HG02870 (cell line): Measurements from ENCODE around the gene VAV1.
"Not testable (repeated sequence)": the region's sequence is repeated elsewhere in the genome, so short reads cannot be mapped to it uniquely, and the experiment has no call there.

Source experiments
- ATAC-seq: cut with Tn5 transposase; IDR thresholded peaks from one replicate; pipeline ENCODE4 v1.9.1; 2021; ENCODE audit warnings: mild to moderate bottlenecking, moderate library complexity; ENCODE audit not compliant: unreplicated experiment

VAV1 gene

DNA sequence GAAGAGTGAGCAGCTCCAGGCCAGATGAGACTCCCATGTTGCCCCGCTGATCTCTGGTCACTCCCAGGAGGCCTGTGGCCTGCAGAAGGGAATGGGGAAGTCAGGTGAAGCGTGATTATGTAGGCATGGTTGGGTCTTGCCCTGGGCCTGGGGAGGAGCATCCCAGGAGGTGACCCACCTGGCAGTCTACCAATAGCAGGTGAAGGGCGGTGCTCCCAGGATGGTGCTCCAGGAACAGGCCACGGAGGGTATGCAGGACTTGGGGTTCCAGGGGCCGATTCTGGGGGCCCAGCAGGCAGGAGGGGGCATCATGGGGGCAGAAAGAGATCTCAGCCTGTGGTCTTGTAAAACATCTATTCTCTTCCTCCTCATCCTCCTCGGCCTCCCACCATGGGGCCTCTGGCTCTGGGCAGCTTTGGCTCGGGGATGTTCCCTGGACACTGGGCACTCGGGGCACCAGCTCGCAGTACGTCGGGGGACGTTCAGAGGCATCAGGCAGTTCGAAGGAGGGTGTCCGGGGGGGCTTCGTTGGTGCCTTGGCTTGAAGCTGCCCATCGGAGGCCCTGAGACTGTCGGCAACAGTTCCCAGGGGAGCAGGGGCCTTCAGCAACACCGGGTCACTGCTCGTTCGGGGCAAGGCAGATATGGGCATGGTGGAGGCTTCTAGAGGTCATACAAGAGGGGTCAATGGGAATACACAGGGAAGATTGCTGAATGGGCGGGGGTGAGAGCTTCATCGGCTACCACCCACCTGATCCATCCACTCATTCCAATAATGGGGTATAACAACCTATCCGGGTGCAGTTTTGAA, 17.6 kb upstream of the VAV1 start:
- ATAC-seq: no peak

GRCh38 chr19:6760606-6761005, 11.9 kb upstream of the VAV1 start:
- no peak for ATAC-seq

- ATAC-seq: no peak
These were observed 11.3 kb upstream of the VAV1 start for GRCh38 chr19:6761053-6761676.

DNA sequence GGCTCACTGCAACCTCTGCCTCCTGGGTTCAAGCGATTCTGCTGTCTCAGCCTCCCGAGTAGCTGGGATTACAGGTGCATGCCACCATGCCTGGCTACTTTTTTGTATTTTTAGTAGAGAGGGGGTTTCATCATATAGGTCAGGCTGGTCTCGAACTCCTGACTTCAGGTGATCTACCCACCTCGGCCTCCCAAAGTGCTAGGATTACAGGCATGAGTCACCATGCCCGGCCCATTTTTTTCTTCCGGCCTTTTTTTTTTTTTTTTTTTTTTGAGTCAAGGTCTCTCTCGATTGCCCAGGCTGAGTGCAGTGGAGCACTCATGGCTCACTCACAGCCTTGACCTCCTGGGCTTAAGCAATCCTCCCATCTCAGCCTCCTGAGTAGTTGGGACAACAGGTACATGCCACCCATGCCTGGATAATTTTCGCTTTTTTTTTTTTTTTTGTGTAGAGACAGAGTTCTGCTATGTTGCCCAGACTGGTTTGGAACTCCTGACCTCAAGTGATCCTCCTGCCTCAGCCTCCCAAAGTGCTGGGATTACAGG, 10.2 kb upstream of the VAV1 start:
- not testable (repeated sequence) for ATAC-seq

DNA sequence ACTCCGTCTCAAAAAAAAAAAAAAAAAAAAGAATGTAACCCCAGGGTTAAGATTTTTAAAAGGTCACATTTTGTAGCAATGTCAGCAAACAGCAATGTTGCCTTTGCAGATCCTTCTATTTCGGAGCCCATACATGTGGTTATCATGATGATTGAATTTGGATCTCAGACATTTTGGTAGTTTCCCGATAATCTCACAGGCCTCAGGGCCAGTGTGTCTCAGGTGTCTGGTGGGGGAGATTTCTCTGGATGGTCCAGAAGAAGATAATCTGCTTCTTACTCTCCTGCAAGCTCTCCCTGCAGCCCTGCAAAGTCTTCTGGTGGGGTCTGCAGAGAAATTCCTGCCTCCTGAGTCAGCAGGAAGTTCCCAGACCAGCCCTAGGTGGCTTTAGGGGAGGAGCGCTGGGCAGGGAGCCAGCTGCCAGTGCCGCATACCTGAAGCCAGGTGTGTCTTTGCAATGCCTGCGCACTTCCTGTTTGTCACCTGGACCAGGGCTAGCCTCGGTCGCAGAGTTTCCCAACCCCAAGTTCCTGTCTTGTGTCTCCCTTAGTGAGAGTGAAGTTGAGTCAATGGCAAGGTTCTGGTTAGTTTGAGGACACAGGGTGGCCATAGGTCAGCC, 6.7 kb upstream of the VAV1 start:
- ATAC-seq: no peak

DNA sequence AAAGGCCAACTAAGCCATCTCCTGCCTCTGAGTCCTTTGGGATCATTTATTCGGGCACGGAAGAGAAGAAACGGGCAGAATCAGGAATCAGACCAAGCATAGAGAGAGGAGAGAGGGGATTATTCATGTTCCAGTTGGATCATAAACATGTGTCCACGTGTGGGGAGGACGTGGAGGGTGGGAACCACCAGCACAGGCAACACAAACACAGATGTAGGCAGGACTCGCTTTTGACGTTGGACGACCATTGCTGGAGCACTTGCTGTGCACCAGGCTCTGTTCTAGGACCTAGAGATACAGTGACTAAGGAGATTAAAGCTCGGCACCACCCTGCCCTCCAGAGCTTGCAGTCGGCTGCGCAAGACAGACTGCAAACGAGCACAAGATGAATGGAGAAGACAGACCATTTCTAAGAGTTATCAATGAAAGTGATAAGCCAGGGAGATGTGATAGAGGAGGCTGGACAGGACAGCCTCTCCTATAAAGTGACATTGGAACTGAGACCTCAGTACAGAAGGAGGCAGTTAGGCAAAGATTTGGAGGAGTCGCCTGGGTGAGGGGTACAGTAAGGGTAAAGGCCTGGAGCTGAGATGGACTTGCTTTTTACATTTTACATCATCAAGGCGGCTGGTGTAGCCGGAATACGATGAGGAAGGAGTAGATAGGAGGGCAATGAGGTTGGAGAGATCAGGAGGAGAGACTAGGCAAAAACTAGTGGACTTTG, 6.0 kb upstream of the VAV1 start:
- ATAC-seq: no peak

- peak; percentile 14 for ATAC-seq
These were observed 5.5 kb upstream of the VAV1 start for GRCh38 chr19:6767081-6767356.

DNA sequence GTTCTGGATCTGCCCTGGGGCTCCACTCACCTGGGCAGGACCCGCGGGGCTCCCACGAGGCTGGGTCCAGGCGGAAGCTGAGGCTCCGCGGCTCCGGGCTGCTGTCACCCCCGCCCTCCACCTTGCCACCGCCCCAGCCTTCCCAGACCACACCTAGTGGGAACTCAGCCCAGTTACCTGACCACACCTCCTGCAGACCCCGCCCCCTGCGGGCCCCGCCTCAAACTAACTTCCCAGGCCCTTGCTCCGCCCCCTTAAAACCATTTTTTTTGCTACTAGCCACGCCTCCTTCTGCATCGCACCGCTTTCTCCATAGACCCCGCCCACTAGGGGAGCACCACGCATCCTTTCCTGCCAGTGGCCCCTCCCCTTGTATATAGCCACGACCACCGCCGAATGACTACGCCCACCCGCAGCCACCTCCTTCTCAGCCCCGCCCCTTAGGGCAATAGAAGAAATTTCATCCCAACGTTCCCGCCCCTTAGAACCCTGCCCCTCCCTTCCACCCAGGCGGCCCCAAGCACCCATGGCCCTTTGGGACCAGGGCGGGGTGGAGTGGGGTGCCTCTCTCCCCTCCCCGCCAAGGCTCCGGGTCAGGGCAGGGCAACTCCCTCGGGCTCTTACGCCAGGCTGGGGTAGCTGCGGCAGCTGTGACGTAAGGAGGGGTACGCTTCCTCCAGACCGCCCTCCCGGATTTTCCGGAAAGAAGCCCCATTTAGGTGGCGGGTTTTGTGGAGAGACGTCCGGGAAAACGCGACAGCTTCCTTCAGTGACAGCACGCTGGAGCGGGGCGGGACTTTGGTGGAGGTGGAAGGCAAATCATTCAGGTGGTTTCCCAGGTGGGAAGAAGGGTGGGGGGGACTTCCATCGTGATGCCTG, 4.9 kb upstream of the VAV1 start, which contains the start of gene SH2D3A:
SH2D3A (minus strand) TSS at position 79 of the 879 bp plus-strand sequence. CDS start 3,687 bp downstream, outside the sequence.
- ATAC-seq: peak; percentile 75

DNA sequence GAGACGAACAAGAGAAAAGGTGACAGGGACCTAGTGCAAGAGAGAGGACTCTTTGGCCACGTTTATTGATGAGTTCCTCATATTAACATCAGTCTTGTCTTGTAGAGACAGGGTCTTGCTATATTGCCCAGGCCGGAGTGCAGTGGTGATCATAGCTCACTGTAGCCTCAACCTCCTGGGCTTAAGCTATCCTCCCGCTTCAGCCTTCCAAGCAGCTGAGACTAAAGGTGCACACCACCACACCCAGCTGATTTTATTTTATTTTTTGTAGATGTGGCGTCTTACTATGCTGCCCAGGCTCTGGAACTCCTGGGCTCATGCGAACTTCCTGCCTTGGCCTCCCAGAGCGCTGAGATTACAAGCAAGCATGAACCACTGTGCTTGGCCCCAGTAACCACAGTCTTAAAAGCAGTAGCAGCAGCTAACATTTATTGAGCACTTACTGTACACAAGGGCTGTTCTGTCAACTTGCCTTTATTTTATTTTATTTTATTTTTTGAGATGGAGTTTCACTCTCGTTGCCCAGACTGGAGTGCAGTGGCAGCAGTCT, 4.2 kb upstream of the VAV1 start:
- no peak for ATAC-seq

DNA sequence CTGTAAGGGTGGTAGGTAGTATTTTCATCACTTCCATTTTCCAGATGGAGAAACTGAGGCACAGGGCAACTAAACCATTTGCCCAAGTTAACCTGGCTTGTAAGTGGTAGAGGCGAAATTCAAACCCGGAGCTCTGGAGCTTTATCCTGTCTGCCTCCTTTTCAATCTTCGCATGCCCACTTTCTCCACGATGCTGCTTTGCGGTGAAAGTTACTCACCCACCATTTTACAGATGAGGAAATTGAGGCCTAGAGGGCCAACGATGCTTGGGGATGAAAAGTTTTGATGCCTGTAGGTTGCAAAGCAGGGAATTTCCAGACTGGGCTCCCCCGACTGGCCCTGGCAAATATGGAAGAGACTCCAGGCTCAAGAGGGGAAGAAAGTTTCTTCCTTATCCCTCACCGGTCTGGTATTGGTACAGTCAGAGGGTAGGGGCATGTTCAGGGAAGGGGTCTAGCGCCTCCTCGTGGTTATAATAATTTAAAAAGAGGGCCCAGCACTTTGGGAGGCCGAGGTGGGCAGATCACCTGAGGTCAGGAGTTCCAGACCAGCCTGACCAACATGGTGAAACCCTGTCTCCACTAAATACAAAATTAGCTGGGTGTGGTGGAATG, 3.4 kb upstream of the VAV1 start:
- no peak for ATAC-seq

DNA sequence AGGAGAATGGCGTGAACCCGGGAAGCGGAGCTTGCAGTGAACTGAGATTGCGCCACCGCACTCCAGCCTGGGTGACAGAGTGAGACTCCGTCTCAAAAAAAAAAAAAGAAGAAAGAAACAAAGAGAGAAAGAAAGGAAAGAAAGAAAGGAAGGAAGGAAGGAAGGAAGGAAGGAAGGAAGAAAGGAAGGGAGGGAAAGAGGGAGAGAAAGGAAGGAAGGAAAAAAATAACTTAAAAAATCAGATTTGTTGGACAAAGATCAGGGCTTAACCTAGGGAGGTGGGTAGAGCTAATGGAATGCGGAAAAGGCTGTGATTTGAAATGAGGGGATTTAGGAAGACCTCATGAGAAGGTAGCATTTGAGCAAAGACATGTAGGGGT, 870 bp upstream of the VAV1 start:
- ATAC-seq: not testable (repeated sequence)

DNA sequence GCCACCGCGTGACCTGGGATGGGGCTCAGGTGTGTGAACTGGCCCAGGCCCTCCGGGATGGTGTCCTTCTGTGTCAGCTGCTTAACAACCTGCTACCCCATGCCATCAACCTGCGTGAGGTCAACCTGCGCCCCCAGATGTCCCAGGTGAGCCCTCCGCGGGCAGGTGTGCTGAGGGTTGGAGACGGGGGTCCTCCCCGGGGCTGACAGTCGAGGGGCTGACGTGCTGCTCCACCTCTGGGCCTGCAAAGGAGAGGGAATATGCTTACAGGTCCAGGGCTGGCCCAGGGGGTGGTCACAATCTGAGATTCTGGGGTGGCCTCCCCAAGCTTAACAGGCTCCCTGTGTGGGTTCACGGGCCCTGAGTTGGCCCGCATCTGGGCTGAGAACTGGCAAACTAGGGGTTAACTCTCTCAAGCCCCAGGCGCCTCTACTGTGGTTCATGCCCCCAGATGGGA, 386 bp downstream of the VAV1 start:
- peak; percentile 6 for ATAC-seq

- peak; percentile 30 for ATAC-seq
These were observed 919 bp downstream of the VAV1 start for GRCh38 chr19:6773323-6773931.

DNA sequence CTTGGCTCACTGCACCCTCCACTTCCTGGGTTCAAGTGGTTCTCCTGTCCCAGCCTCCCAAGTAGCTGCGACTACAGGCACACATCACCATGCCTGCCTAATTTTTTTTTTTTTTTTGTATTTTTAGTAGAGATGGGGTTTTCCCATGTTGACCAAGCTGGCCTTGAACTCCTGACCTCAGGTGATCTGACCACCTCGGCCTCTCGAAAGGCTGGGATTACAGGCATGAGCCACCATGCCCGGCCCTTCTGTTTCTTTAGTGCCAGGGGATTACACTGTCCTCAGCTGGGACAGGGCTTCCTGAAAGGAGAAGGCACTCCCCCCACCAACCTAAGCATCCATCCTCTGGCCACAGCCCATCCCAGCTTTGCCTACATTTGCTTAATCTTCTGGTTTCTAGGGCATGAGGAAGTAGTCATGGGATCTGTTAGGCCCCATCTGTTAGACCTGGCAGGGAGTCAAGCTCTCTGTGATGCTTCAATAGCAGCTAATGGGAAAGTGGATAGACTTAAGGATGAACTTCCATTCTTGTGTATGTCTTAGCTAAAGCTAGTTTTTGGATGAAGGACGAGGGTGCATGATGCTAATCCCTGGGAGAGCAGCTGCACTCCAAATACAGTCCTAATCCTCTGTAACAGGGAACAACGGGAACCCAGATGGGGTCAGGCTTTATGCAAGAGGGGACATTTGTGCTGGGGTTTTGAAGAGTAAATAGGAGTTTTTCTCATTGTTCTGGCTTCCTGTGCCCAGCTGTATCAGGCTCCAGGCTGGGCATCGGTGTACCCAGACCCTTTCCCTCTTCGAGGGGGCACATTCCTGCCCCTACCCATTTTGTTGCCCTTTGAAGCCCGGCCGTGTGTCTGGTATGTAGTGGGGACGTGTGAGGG, 2.6 kb downstream of the VAV1 start:
- no peak for ATAC-seq

GRCh38 chr19:6776045-6776444, 3.5 kb downstream of the VAV1 start:
- not testable (repeated sequence) for ATAC-seq

DNA sequence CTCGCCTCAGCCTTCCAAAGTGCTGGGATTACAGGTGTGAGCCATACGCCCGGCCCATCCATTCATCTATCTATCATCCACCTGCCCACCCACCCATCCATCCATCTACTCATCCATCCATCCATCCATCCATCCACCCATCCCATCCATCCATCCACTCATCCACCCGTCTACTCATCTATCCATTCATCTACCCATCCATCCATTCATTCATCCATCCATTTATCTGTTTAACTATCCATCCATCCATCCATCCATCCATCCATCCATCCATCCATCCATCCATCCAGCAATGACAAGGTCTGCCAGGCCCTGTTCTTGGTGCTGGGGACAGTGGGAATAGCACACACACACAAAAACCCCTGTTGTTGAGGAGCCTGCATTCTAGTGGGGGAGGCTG, 4.5 kb downstream of the VAV1 start:
- no peak for ATAC-seq

GRCh38 chr19:6777434-6777833, 4.9 kb downstream of the VAV1 start:
- ATAC-seq: no peak

DNA sequence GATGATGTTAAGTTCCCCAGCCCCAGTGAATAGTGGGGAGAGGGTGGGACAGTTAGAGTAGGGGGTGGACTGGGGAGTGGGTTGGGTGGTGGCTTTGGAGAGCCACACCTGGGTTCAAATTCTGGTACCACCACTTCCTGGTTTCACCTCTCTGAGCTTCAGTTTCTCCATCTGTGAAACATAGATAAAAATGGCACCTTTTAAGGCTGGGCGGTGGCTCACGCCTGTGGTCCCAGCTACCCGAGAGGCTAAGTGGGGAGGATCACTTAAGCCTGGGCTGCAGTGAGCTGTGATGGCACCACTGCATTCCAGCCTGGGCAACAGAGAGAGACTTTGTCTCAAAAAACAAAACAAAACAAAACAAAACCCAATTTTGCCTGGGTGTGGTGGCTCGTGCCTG, 5.9 kb downstream of the VAV1 start:
- no peak for ATAC-seq
